ENCODE results near the gene CNN1.
A peak's percentile ranks its signal among the peaks of the same experiment; 100 is the strongest.

GRCh38 chr19:11496391-11497163, 42.1 kb upstream of the CNN1 start:
- TF ChIP-seq CTCF (IDR thresholded peaks at IDR 0.05) = peak; percentile 33 to 69 (median 57)
- TF ChIP-seq POLR2A (IDR thresholded peaks at IDR 0.05) = no peak

Measured in adrenal gland (tissue), 5 donors.